Neuronal stem cell (in vitro differentiated cells): ENCODE data around the gene FBXL20.

Experiments used
- DNase-seq: peaks from one replicate; pipeline ENCODE4 v3.0.0-alpha.2; 2013; ENCODE audit warnings: low spot score
- H2AFZ ChIP-seq: one replicate; pipeline ENCODE4 v1.6.1; 2013; ENCODE audit warnings: mild to moderate bottlenecking, low read length, inconsistent platforms
- H2AK5ac ChIP-seq: 2 replicates; pipeline ENCODE4 v1.6.1; 2013; ENCODE audit warnings: low read depth, mild to moderate bottlenecking, inconsistent platforms, low read length, moderate library complexity, mixed read lengths
- H2BK120ac ChIP-seq: 2 replicates; pipeline ENCODE4 v1.6.1; 2013; ENCODE audit warnings: low read depth, mild to moderate bottlenecking, inconsistent platforms, low read length, moderate library complexity, mixed read lengths
- H2BK12ac ChIP-seq: one replicate; pipeline ENCODE4 v1.6.1; 2013; ENCODE audit warnings: low read length, inconsistent platforms
- H2BK15ac ChIP-seq: 2 replicates; pipeline ENCODE4 v1.6.1; 2013; ENCODE audit warnings: mild to moderate bottlenecking, low read length, inconsistent platforms, mixed read lengths
- H2BK5ac ChIP-seq: one replicate; pipeline ENCODE4 v1.6.1; 2013; ENCODE audit warnings: inconsistent platforms, mild to moderate bottlenecking, low read length, moderate library complexity
- H3K14ac ChIP-seq: one replicate; pipeline ENCODE4 v1.6.1; 2013; ENCODE audit warnings: low read length, inconsistent platforms
- H3K18ac ChIP-seq: 2 replicates; pipeline ENCODE4 v1.6.1; 2013; ENCODE audit warnings: low read length, inconsistent platforms
- H3K23ac ChIP-seq: 2 replicates; pipeline ENCODE4 v1.6.1; 2013; ENCODE audit warnings: low read depth, mild to moderate bottlenecking, mixed read lengths, low read length, inconsistent platforms; ENCODE audit not compliant: poor library complexity
- H3K27ac ChIP-seq: replicated peaks from 3 replicates; pipeline ENCODE4 v1.5.1; 2013; ENCODE audit warnings: low read length, inconsistent platforms
- H3K27me3 ChIP-seq, 3 experiments: 2 replicates each; pipeline ENCODE4 v1.6.1; 2013; ENCODE audit warnings: low read length in 3 of 3, mild to moderate bottlenecking in 2 of 3, inconsistent platforms in 1 of 3, low read depth in 1 of 3, mixed read lengths in 1 of 3, moderate library complexity in 1 of 3; ENCODE audit not compliant: control insufficient read depth in 3 of 3, insufficient read depth in 3 of 3
- H3K36me3 ChIP-seq, 2 donors: replicated peaks in 1 of 2; 2 replicates each; pipeline ENCODE4 v1.6.1; 2013; ENCODE audit warnings: low read length in 2 of 2; ENCODE audit not compliant: control insufficient read depth in 2 of 2, insufficient read depth in 2 of 2
- H3K4ac ChIP-seq: 2 replicates; pipeline ENCODE4 v1.6.1; 2013; ENCODE audit warnings: inconsistent platforms, mild to moderate bottlenecking, low read length, moderate library complexity
- H3K4me1 ChIP-seq, 2 donors: 1 replicate in 1 of 2; 2 replicates in 1 of 2; pipeline ENCODE4 v1.6.1; 2013; ENCODE audit warnings: low read length in 2 of 2, low read depth in 1 of 2; ENCODE audit not compliant: control insufficient read depth in 2 of 2, insufficient read depth in 1 of 2
- H3K4me2 ChIP-seq: one replicate; pipeline ENCODE4 v1.6.1; 2013; ENCODE audit warnings: mild to moderate bottlenecking, low read length, inconsistent platforms; ENCODE audit not compliant: insufficient read depth, poor library complexity, severe bottlenecking
- H3K4me3 ChIP-seq, 2 donors: 2 replicates each; pipeline ENCODE4 v1.5.1; 2013; ENCODE audit warnings: low read length in 2 of 2, mild to moderate bottlenecking in 2 of 2, inconsistent platforms in 1 of 2, moderate library complexity in 1 of 2
- H3K79me1 ChIP-seq: one replicate; pipeline ENCODE4 v1.6.1; 2013; ENCODE audit warnings: low read depth, mild to moderate bottlenecking, inconsistent platforms, low read length, moderate library complexity
- H3K9ac ChIP-seq: one replicate; pipeline ENCODE4 v1.6.1; 2013; ENCODE audit warnings: mild to moderate bottlenecking, low read depth, low read length, inconsistent platforms; ENCODE audit not compliant: poor library complexity
- H3K9me3 ChIP-seq, 2 donors: replicated peaks in 1 of 2; 2 replicates each; pipeline versions ENCODE3 to v1.6.1; 2013; ENCODE audit warnings: low read length in 2 of 2, mild to moderate bottlenecking in 2 of 2, inconsistent platforms in 1 of 2, low read depth in 1 of 2, mixed read lengths in 1 of 2, moderate library complexity in 1 of 2; ENCODE audit not compliant: control insufficient read depth in 2 of 2, insufficient read depth in 1 of 2
- H4K8ac ChIP-seq: one replicate; pipeline ENCODE4 v1.6.1; 2013; ENCODE audit warnings: low read depth, mild to moderate bottlenecking, inconsistent platforms, low read length, moderate library complexity
- H4K91ac ChIP-seq: one replicate; pipeline ENCODE4 v1.6.1; 2013; ENCODE audit warnings: low read length, low read depth, mild to moderate bottlenecking, inconsistent platforms; ENCODE audit not compliant: poor library complexity
- WGBS, 2 donors: extraction: QIAGEN DNeasy Blood & Tissue Kit; methylation state at CpG; one replicate each; pipeline ENCODE4 v1.1.7; 2013; ENCODE audit warnings: missing lambda C conversion rate in 2 of 2, mixed read lengths in 1 of 2; ENCODE audit not compliant: insufficient read length in 2 of 2, insufficient replicate concordance in 1 of 2; ENCODE audit errors: extremely low coverage in 2 of 2; 5-methylcytosine and 5-hydroxymethylcytosine counted together

The FBXL20 gene

GRCh38 chr17:39240631-39241030 lies 160.8 kb downstream of the FBXL20 start:
- H4K8ac ChIP-seq: no peak overlapping the region
- peaks cover 3% of the 10 kb centered on the region for H3K79me1 ChIP-seq
- no peak overlapping the region for H2BK15ac ChIP-seq
- H3K9me3 ChIP-seq: no peaks in the 10 kb centered on the region
- no peak overlapping the region for H3K4me3 ChIP-seq
- no peak overlapping the region for H3K18ac ChIP-seq
- H3K4me1 ChIP-seq: peaks cover 0 to 2% of the 10 kb centered on the region in 2 donors
- H2BK5ac ChIP-seq: no peak overlapping the region
- no peak overlapping the region for H2AK5ac ChIP-seq
- H3K27me3 ChIP-seq: peaks cover 0 to 12% (median 0%) of the 10 kb centered on the region in 3 experiments
- H3K27ac ChIP-seq: no peak overlapping the region
- no peak for DNase-seq
- no peak overlapping the region for H3K4me2 ChIP-seq
- no peak overlapping the region for H2AFZ ChIP-seq
- no peak overlapping the region for H4K91ac ChIP-seq
- no peak overlapping the region for H2BK12ac ChIP-seq
- no peak overlapping the region for H3K23ac ChIP-seq
- H3K9ac ChIP-seq: no peak overlapping the region
- no peaks in the 10 kb centered on the region for H3K36me3 ChIP-seq
- WGBS, 2 donors: no CpG with 5 or more reads among the region's 5 CpGs
- H2BK120ac ChIP-seq: no peak overlapping the region
- H3K14ac ChIP-seq: no peak overlapping the region
- no peak overlapping the region for H3K4ac ChIP-seq

GRCh38 chr17:39239640-39240314 lies 161.6 kb downstream of the FBXL20 start:
- H3K27ac ChIP-seq: no peak overlapping the region

GRCh38 chr17:39238311-39238972 lies 163.0 kb downstream of the FBXL20 start:
- no peak for DNase-seq
- Histone ChIP-seq H2BK5ac (peak overlapping the region; percentile 39), H2AFZ (no peak overlapping the region), H3K4me2 (no peak overlapping the region), H3K18ac (peak overlapping the region; percentile 64), H3K4me1 (no peaks in the 10 kb centered on the region), H3K27me3 (peaks cover 0 to 12% (median 0%) of the 10 kb centered on the region in 3 experiments), H2BK15ac (peak overlapping the region; percentile 83), H3K23ac (peak overlapping the region; percentile 93), H2BK12ac (peak overlapping the region; percentile 84), H3K36me3 (no peaks in the 10 kb centered on the region), H3K9ac (no peak overlapping the region), H3K79me1 (peaks cover 3% of the 10 kb centered on the region), H2AK5ac (peak overlapping the region; percentile 94), H3K4me3 (no peak overlapping the region), H3K27ac (no peak overlapping the region), H3K4ac (no peak overlapping the region), H4K8ac (no peak overlapping the region), H3K9me3 (no peaks in the 10 kb centered on the region), H4K91ac (no peak overlapping the region), H2BK120ac (peak overlapping the region; percentile 94), H3K14ac (peak overlapping the region; percentile 94)
- WGBS, 2 donors: no CpG with 5 or more reads among the region's 15 CpGs

More at GRCh38 chr17:39239640-39240314, 161.6 kb downstream of the FBXL20 start:
- Histone ChIP-seq H3K9me3 (no peaks in the 10 kb centered on the region), H2BK120ac (no peak overlapping the region), H2BK5ac (no peak overlapping the region), H3K4ac (no peak overlapping the region), H4K8ac (no peak overlapping the region), H2BK12ac (no peak overlapping the region), H2AK5ac (no peak overlapping the region), H3K14ac (no peak overlapping the region), H3K4me3 (no peak overlapping the region), H3K18ac (peak overlapping the region; percentile 15), H3K79me1 (peaks cover 3% of the 10 kb centered on the region), H3K27me3 (peaks cover 0 to 12% (median 0%) of the 10 kb centered on the region in 3 experiments), H2AFZ (no peak overlapping the region), H2BK15ac (no peak overlapping the region), H3K4me1 (peaks cover 0 to 2% of the 10 kb centered on the region in 2 donors), H4K91ac (no peak overlapping the region), H3K36me3 (no peaks in the 10 kb centered on the region), H3K4me2 (no peak overlapping the region), H3K23ac (no peak overlapping the region), H3K9ac (no peak overlapping the region)
- no CpG with 5 or more reads among the region's 16 CpGs for WGBS, 2 donors
- no peak for DNase-seq

DNA sequence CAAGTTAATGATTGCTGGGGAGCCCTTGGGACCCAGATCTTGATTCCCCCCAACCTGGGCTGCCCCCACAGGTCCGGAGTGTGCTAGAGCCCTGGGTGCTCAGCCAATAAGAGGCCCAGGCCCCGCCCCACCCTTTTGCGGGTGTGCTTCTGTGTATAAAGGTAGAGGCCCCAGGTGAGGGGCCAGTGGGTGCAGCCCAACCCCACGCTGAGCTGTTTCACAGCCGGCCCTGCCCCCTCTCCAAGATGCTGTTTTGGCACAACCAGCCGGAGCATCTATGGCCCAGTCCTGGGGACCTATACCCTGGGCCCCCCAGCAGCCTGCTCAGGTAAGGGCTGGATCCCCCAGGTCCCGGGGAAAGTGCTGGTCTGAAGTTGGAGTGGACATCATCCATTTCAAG lies 163.8 kb downstream of the FBXL20 start:
- DNase-seq: no peak
- H3K4me3 ChIP-seq: no peak overlapping the region
- H4K8ac ChIP-seq: no peak overlapping the region
- no peak overlapping the region for H2BK120ac ChIP-seq
- no peak overlapping the region for H4K91ac ChIP-seq
- H3K4me1 ChIP-seq: no peaks in the 10 kb centered on the region
- H3K27ac ChIP-seq: no peak overlapping the region
- H2BK5ac ChIP-seq: no peak overlapping the region
- H2BK12ac ChIP-seq: no peak overlapping the region
- H3K4me2 ChIP-seq: no peak overlapping the region
- H3K27me3 ChIP-seq: peaks cover 0 to 12% (median 0%) of the 10 kb centered on the region in 3 experiments
- H2AFZ ChIP-seq: no peak overlapping the region
- H3K4ac ChIP-seq: no peak overlapping the region
- H2BK15ac ChIP-seq: peak overlapping the region; percentile 26
- no peak overlapping the region for H3K23ac ChIP-seq
- no CpG with 5 or more reads among the region's 7 CpGs for WGBS, 2 donors
- peak overlapping the region; percentile 35 for H2AK5ac ChIP-seq
- no peaks in the 10 kb centered on the region for H3K36me3 ChIP-seq
- H3K9me3 ChIP-seq: no peaks in the 10 kb centered on the region
- H3K14ac ChIP-seq: no peak overlapping the region
- H3K79me1 ChIP-seq: peaks cover 3% of the 10 kb centered on the region
- H3K9ac ChIP-seq: no peak overlapping the region
- H3K18ac ChIP-seq: no peak overlapping the region
